Suprapubic skin (tissue), 4 donors: ENCODE results near the gene RAB34. TPM values are rescaled to one million over a fixed set of nuclear protein-coding genes. Genes with fewer than 3 reads are reported as not detected.

Source experiments
- DNase-seq, 2 donors: peaks; one replicate each; pipeline ENCODE4 v3.0.0-alpha.2; 2019; ENCODE audit warnings: low spot score in 2 of 2
- H3K27ac ChIP-seq: fragments of 200-600 bp; sonication (generic); one replicate; pipeline ENCODE4 v1.5.1; 2019
- H3K27me3 ChIP-seq: fragments of 200-600 bp; sonication (generic); one replicate; pipeline ENCODE4 v1.5.1; 2019
- H3K36me3 ChIP-seq: fragments of 200-600 bp; sonication (generic); one replicate; pipeline ENCODE4 v1.5.1; 2019
- H3K4me1 ChIP-seq: fragments of 200-600 bp; sonication (generic); one replicate; pipeline ENCODE4 v1.5.1; 2019
- H3K4me3 ChIP-seq: fragments of 200-600 bp; sonication (generic); one replicate; pipeline ENCODE4 v1.5.1; 2019; ENCODE audit warnings: mild to moderate bottlenecking
- H3K9me3 ChIP-seq: fragments of 200-600 bp; sonication (generic); one replicate; pipeline ENCODE4 v1.5.1; 2019
- EP300 ChIP-seq: sonication (generic); formaldehyde crosslinking; IDR thresholded peaks from one replicate; pipeline ENCODE4 v1.6.1; 2017; ENCODE audit warnings: antibody characterized with exemption
- POLR2A ChIP-seq, 2 donors: fragments of 450-650 bp; IDR thresholded peaks; one replicate each; pipeline ENCODE4 v1.6.1; 2017; ENCODE audit warnings: antibody characterized with exemption in 2 of 2, mild to moderate bottlenecking in 2 of 2, moderate library complexity in 2 of 2
- POLR2AphosphoS5 ChIP-seq, 3 donors: sonication (generic); formaldehyde crosslinking; IDR thresholded peaks; one replicate each; pipeline ENCODE4 v1.6.1; 2017; ENCODE audit warnings: antibody characterized with exemption in 3 of 3
- WGBS: methylation state at CpG from one replicate; pipeline ENCODE4 v1.1.5; 2018; 5-methylcytosine and 5-hydroxymethylcytosine counted together
- total RNA-seq, 4 donors: library from RNA; depleted of rRNA; stranded (reverse); fragments of >200 nt; gene quantifications; one replicate each; pipeline ENCODE4 v1.1.0, GENCODE V29; 2016
- TF ChIP-seq, protein P1 (sequence below), 2 donors: fragments of 200-600 bp in 1 of 2; fragments of 450-650 bp in 1 of 2; sonication (generic) in 1 of 2; IDR thresholded peaks; one replicate each; pipeline ENCODE4 v1.5.1; 2016 to 2019; ENCODE audit warnings: antibody characterized with exemption in 2 of 2, mild to moderate bottlenecking in 1 of 2, moderate library complexity in 1 of 2

Gene RAB34
- total RNA-seq, 4 donors from 2014 or later = 60.7 to 96.1 (median 77.6) TPM

DNA sequence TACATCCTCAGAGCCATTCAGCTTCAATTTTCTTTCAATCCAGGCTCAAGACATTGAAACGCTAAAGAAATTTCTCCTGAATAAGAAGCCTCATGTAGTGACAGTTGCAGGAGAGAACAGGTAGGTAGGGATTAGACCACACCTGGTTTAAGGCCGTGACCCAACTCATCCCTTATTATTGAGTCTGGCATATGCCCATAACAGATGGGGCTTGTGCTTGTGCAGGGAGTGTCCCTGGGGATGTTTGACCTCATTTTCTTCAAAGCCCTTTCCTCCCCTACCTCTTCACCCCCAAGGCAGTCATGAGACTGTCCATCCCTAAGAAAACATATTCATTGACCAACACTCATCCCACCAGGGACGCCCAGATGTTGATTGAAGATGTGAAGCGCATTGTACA, 31.4 kb downstream of the RAB34 start:
- Histone ChIP-seq H3K9me3 (no peaks in the 10 kb centered on the region), H3K36me3 (peaks cover 100% of the 10 kb centered on the region), H3K4me1 (peaks cover 5% of the 10 kb centered on the region), H3K27ac (no peak overlapping the region), H3K27me3 (no peaks in the 10 kb centered on the region), H3K4me3 (no peak overlapping the region)
- no peak for DNase-seq
- TF ChIP-seq EP300 (no peak), POLR2AphosphoS5 (IDR thresholded peaks at IDR 0.05) (no peak)
- TF ChIP-seq, protein P1, sequence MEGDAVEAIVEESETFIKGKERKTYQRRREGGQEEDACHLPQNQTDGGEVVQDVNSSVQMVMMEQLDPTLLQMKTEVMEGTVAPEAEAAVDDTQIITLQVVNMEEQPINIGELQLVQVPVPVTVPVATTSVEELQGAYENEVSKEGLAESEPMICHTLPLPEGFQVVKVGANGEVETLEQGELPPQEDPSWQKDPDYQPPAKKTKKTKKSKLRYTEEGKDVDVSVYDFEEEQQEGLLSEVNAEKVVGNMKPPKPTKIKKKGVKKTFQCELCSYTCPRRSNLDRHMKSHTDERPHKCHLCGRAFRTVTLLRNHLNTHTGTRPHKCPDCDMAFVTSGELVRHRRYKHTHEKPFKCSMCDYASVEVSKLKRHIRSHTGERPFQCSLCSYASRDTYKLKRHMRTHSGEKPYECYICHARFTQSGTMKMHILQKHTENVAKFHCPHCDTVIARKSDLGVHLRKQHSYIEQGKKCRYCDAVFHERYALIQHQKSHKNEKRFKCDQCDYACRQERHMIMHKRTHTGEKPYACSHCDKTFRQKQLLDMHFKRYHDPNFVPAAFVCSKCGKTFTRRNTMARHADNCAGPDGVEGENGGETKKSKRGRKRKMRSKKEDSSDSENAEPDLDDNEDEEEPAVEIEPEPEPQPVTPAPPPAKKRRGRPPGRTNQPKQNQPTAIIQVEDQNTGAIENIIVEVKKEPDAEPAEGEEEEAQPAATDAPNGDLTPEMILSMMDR (IDR thresholded peaks at IDR 0.05) = no peak
- WGBS = 76% methylated on average over 4 of the region's 4 CpGs

DNA sequence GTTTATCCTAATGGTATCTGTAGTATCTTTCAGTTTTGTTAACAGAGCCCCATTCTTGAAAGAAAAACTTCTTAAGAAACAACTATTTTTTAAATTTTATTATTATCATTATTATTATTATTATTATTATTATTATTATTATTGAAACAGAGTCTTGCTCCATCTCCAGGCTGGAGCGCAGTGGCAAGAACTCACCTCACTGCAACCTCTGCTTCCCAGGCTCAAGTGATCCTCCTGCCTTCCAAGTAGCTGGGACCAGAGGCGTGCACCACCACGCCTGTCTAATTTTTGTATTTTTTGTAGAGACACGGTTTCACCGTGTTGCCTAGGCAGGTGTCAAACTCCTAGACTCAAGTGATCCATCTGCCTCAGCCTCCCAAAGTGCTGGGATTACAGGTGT, 32.3 kb downstream of the RAB34 start:
- 88% methylated on average over 5 of the region's 5 CpGs for WGBS
- no peaks in the 10 kb centered on the region for H3K9me3 ChIP-seq
- H3K4me1 ChIP-seq = peaks cover 5% of the 10 kb centered on the region
- DNase-seq = peak in 1 of 2 donors; percentile 62
- no peaks in the 10 kb centered on the region for H3K27me3 ChIP-seq
- no peak for TF ChIP-seq EP300
- no peak for TF ChIP-seq POLR2AphosphoS5 (IDR thresholded peaks at IDR 0.05)
- no peak for TF ChIP-seq POLR2A (IDR thresholded peaks at IDR 0.05)
- TF ChIP-seq, protein P1 (IDR thresholded peaks at IDR 0.05) = no peak
- no peak overlapping the region for H3K4me3 ChIP-seq
- peaks cover 100% of the 10 kb centered on the region for H3K36me3 ChIP-seq
- H3K27ac ChIP-seq = no peak overlapping the region

DNA sequence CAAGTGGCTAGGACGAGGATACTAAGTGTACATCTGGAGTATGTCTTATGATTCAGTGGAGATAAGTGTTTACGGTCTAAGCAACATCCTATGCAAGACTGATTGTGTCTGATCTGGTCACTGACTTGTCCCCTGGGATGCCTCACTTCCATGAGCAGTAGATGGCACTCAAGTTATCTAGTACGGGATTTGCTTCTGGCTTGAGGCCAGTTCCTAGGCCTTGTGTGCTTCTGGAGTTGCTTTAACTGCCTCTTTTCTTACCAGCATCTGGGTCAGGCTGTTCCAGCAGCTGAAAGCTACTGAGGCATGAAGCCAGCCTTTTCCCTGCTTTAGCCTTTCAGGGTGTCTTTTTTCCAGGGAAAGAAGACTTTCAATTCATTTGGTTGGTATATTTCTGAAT, 32.7 kb downstream of the RAB34 start:
- Histone ChIP-seq H3K27me3 (no peaks in the 10 kb centered on the region), H3K9me3 (no peaks in the 10 kb centered on the region), H3K4me1 (peaks cover 5% of the 10 kb centered on the region), H3K4me3 (no peak overlapping the region), H3K36me3 (peaks cover 100% of the 10 kb centered on the region), H3K27ac (no peak overlapping the region)
- peak in 1 of 2 donors; percentile 60 for DNase-seq
- TF ChIP-seq EP300 (no peak), POLR2AphosphoS5 (IDR thresholded peaks at IDR 0.05) (no peak)
- WGBS = 53% methylated on average over 3 of the region's 3 CpGs

DNA sequence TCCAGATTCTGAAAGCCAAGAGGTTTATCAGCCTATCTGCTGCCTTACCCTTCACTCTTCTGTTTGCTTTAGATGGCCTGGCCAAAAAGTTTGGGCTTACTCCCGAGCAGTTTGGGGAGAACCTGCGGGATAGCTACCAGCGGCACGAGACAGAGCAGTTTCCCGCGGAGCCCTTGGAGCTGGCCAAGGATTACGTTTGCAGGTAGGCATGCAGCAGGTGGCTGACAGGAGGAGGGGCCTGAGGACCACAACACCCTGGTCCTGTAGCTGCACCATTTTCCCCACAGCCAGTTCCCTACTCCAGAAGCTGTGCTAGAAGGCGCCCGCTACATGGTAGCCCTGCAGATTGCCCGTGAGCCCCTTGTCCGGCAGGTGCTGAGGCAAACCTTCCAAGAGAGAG, 35.0 kb downstream of the RAB34 start:
- Histone ChIP-seq H3K4me1 (peaks cover 5% of the 10 kb centered on the region), H3K27ac (no peak overlapping the region), H3K36me3 (peaks cover 100% of the 10 kb centered on the region), H3K27me3 (no peaks in the 10 kb centered on the region), H3K4me3 (no peak overlapping the region), H3K9me3 (no peaks in the 10 kb centered on the region)
- WGBS = 86% methylated on average over 11 of the region's 11 CpGs
- TF ChIP-seq POLR2A (IDR thresholded peaks at IDR 0.05) (no peak), POLR2AphosphoS5 (IDR thresholded peaks at IDR 0.05) (no peak), EP300 (no peak)
- TF ChIP-seq, protein P1 (IDR thresholded peaks at IDR 0.05) = no peak
- no peak for DNase-seq

DNA sequence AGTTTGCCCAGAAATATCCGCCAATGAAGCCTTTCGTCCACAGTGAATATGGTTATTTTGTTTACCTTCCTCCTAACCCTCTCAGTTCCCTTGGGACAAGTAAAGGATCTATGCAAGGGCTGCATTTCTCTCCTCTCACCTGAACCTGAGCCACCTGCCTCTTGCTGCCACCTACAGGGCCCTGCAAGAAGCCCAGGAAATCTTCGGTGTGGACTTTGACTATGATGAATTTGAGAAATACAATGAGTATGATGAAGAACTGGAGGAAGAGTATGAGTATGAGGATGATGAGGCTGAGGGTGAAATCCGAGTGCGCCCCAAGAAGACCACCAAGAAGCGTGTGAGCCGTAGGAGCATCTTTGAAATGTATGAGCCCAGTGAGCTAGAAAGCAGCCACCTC, 41.7 kb downstream of the RAB34 start:
- Histone ChIP-seq H3K9me3 (no peaks in the 10 kb centered on the region), H3K4me3 (no peak overlapping the region), H3K4me1 (no peaks in the 10 kb centered on the region), H3K27ac (no peak overlapping the region), H3K27me3 (no peaks in the 10 kb centered on the region), H3K36me3 (peaks cover 100% of the 10 kb centered on the region)
- no peak for TF ChIP-seq EP300
- TF ChIP-seq, protein P1 (IDR thresholded peaks at IDR 0.05) = peak in 1 of 2 donors; percentile 28
- DNase-seq = no peak
- 82% methylated on average over 7 of the region's 7 CpGs for WGBS

DNA sequence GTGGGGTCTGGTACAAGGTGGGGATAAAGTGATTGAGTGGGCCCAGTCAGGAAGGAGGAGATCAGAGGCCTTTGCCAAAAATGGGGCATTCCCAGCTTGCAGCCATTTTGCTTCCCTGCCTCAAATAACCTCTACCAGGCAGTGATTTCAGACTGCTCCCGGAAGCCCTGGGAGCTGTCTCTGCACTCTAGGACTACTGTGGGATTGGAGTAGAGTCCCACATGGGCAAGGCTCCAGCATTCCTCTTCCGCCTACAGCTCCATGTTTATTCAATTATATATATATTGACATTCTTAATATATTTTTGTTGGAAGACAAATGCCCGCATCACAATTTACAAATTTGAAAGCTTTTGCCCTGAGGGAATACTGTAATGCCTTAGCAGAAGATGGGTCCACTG, 42.2 kb downstream of the RAB34 start:
- DNase-seq = no peak
- H3K4me3 ChIP-seq = no peak overlapping the region
- 81% methylated on average over 3 of the region's 3 CpGs for WGBS
- TF ChIP-seq POLR2AphosphoS5 (IDR thresholded peaks at IDR 0.05) = no peak
- TF ChIP-seq, protein P1 (IDR thresholded peaks at IDR 0.05) = no peak
- TF ChIP-seq POLR2A (IDR thresholded peaks at IDR 0.05) = no peak
- no peak for TF ChIP-seq EP300
- H3K27me3 ChIP-seq = no peaks in the 10 kb centered on the region
- H3K4me1 ChIP-seq = no peaks in the 10 kb centered on the region
- H3K27ac ChIP-seq = no peak overlapping the region
- peaks cover 100% of the 10 kb centered on the region for H3K36me3 ChIP-seq
- H3K9me3 ChIP-seq = no peaks in the 10 kb centered on the region
